Hepatocyte (in vitro differentiated cells): ENCODE results near the gene TRIM44.

ENCODE experiments used
- EZH2 ChIP-seq: fragments of 200-600 bp; sonication (generic); IDR thresholded peaks from 2 replicates; pipeline ENCODE4 v1.6.1; 2016; ENCODE audit warnings: antibody characterized with exemption, mild to moderate bottlenecking, borderline replicate concordance
- TF ChIP-seq, protein P1 (sequence below): fragments of 200-600 bp; sonication (generic); IDR thresholded peaks from 2 replicates; pipeline ENCODE4 v1.5.1; 2016; ENCODE audit warnings: antibody characterized with exemption, mild to moderate bottlenecking; ENCODE audit not compliant: poor library complexity

DNA sequence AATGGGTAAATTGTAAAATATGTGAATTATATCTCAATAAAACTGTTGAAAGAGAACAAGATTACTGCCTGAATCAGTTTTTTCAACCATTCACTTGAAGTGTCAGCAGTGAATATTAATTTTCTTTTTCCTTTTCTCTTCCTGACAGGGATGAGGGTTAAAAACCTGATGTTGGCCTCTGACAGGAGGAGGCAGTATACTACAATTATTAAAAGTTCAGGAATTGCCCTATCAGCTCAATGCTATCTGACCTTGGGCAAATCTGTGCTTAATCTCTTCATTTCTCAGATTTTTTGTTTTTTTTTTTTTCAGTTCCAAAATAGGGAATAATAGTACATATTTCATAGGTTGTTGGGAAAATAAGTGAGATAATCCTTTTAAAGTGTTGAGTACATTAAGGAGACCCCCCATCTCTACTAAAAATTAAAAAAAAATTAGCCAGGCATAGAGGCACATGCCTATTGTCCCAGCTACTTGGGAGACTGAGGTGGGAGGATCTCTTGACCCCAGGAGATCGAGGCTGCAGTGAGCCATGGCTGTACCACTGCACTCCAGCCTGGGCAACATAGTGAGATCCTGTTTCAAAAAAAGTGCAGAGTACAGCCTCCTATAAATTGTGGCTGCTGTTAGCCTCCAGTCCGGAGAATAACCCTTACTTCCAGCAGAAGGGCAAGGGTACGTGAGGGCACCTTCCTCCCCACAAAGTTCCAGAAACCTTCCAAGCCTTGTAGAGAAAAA is 48.8 kb downstream of the TRIM44 start:
- TF ChIP-seq EZH2: no peak
- TF ChIP-seq, protein P1, sequence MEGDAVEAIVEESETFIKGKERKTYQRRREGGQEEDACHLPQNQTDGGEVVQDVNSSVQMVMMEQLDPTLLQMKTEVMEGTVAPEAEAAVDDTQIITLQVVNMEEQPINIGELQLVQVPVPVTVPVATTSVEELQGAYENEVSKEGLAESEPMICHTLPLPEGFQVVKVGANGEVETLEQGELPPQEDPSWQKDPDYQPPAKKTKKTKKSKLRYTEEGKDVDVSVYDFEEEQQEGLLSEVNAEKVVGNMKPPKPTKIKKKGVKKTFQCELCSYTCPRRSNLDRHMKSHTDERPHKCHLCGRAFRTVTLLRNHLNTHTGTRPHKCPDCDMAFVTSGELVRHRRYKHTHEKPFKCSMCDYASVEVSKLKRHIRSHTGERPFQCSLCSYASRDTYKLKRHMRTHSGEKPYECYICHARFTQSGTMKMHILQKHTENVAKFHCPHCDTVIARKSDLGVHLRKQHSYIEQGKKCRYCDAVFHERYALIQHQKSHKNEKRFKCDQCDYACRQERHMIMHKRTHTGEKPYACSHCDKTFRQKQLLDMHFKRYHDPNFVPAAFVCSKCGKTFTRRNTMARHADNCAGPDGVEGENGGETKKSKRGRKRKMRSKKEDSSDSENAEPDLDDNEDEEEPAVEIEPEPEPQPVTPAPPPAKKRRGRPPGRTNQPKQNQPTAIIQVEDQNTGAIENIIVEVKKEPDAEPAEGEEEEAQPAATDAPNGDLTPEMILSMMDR: peak; percentile 22
